DND-41 (cell line): ENCODE data around the gene TMEM184C.

Experiments
- EZH2 ChIP-seq: IDR thresholded peaks from 3 replicates; pipeline ENCODE4 v1.6.1; 2012; ENCODE audit warnings: borderline replicate concordance, low read depth, mild to moderate bottlenecking, moderate library complexity, low read length, inconsistent platforms; ENCODE audit not compliant: severe bottlenecking
- TF ChIP-seq, protein P1 (sequence below): IDR thresholded peaks from 2 replicates; pipeline ENCODE4 v1.5.1; 2012; ENCODE audit warnings: borderline replicate concordance, low read length, moderate library complexity, mild to moderate bottlenecking; ENCODE audit not compliant: poor library complexity, severe bottlenecking; ENCODE audit errors: extremely low read depth

DNA sequence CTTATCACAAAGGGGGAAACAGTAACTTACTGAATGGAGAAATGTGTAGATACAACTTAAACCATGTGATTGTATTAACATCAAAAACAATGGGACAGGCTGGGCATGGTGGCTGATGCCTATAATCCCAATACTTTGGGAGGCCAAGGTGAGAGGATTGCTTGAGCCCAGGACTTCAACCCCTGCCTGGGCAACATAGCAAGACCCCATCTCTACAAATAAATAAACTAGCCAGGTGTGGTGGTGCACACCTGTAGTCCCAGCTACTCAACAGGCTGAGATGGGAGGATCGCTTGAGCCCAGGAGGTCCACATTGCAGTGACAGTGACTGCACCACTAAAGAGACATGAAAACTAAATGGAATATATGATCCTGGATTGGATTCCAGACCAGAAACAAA is 26.4 kb downstream of the TMEM184C start:
- no peak for TF ChIP-seq EZH2
- TF ChIP-seq, protein P1, sequence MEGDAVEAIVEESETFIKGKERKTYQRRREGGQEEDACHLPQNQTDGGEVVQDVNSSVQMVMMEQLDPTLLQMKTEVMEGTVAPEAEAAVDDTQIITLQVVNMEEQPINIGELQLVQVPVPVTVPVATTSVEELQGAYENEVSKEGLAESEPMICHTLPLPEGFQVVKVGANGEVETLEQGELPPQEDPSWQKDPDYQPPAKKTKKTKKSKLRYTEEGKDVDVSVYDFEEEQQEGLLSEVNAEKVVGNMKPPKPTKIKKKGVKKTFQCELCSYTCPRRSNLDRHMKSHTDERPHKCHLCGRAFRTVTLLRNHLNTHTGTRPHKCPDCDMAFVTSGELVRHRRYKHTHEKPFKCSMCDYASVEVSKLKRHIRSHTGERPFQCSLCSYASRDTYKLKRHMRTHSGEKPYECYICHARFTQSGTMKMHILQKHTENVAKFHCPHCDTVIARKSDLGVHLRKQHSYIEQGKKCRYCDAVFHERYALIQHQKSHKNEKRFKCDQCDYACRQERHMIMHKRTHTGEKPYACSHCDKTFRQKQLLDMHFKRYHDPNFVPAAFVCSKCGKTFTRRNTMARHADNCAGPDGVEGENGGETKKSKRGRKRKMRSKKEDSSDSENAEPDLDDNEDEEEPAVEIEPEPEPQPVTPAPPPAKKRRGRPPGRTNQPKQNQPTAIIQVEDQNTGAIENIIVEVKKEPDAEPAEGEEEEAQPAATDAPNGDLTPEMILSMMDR: no peak
